ENCODE results near the gene ZNF853.
A peak's percentile ranks its signal among the peaks of the same experiment; 100 is the strongest.

Gene ZNF853

DNA sequence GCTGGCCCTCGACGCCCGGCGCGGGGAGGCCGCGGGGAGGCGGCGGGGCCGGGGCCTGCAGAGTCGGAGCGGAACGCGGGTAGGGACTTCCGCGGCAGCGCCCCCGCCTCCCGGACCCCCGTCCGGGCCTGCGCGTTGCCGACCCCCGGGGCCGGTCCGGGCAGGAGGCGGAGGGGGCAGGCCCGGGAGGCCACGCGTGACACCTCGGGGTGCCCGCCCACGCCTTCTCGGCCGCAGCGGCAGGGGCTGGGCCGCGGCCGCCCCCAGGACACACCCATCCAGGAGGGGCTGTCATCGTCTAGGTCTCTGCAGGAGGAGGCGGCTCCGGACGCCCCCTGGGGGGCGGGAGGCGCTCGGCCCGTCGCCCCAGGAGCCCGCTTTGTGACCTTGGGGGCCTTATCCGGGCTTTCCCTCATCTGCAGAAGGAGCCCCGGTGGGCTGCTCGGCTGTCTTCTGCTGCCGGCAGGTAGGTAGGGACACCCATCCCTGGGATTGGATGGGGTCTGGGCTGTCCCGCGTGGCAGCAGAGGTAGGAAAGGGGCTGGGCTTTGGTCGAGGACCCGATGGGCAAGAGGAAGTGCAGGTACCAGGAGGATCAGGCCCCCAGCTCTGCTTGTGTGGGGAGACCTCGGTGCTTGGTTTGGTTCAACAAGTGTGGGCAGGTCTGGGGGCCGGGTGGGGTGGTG lies 22.3 kb downstream of the ZNF853 start:
- peak; percentile 51 to 82 (median 70) for DNase-seq

DNA sequence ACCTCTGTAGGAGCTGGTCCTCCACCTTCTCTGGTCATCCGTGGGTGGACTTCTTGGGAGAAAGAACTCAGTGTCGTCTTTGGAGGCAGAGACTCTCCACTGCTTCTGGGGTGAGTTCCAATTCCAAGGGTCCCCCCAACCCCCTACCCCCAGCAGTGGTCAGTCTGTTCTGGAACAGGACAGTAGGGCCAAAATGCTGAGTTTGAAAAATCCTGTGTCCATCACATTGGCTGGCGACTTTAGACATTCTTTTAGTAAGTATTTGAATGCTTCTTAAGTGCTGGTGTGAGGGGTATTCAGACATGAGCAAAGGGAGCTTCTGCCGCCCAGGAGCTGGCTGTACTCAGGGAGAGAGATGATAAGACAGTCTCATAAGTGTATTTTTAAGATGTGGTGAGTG lies 23.6 kb downstream of the ZNF853 start:
- DNase-seq: no peak

DNA sequence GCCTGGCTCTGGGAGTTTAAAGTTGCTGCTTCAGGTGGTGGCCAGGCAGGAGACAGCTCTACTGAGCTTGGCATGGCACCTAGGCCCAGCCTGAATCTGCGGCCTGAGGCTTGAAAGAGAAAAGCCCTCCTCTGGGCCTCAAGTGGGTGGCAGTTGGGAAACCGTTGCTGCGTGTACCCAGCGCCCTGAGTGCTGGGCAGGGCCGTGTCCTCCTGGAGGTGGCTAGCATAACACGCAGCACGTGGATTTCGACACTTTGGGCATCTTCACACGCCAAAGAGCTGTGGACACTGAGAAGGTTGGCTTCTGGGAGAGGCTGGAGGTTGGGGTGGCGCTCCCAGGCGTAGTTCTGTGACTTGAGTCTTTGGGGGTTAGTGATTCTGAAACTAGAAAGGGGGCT lies 24.2 kb downstream of the ZNF853 start:
- DNase-seq: no peak

DNA sequence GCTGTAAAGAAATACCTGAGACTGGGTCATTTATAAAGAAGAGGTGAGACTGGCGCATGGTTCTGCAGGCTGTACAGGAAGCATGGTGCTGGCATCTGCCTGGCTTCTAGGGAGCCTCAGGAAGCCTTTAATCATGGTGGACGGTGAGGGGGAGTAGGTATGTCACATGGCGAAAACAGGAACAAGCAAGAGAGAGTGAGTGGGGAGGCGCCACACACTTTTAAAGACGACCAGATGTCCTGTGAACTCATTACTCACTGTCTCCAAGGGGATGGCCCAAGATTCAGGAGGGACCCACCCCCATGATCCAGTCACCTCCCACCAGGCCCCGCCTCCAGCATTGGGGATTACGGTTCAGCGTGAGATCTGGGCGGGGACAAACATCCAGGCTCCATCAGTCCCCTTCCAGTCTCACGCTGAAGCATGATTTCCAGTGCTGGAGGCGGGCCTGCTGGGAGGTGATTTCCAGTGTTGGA lies 24.9 kb downstream of the ZNF853 start:
- peak; percentile 27 to 60 (median 43) for DNase-seq

DNA sequence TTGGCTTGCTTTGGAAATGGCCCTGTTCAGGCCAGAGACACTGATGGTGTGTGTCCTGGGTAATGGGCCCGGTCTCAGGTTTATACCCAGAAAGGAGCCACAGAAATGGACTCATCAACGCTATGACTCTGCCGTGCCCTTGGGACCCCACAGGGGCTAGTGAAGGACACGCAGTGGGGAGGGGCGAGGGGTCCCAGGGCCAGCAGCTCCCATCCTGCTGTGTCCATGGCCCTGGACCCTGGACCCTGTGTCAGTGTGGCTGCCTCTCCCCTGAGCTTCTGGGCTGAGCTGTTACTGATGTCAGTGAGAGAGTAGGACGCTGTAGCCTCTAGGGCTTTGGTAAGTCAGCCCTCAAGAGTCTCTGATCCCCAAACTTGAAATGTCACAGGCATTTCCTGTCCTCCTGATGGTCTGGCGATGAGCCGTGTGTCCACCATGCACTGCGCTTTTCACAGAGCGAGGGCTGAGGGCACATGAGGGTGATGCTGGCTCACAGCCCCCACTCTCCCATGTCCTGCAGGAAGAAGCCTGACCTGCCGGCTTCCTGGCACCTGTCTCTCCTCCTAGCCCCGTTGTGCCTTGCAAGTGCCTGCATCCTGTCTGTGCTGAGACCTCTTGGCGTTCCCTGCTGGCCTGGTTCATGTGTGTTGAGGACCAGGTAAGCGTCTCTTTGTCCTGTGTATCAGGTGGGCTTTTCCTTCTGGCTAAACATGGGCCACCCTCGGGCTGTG lies 26.1 kb downstream of the ZNF853 start:
- no peak for DNase-seq

DNA sequence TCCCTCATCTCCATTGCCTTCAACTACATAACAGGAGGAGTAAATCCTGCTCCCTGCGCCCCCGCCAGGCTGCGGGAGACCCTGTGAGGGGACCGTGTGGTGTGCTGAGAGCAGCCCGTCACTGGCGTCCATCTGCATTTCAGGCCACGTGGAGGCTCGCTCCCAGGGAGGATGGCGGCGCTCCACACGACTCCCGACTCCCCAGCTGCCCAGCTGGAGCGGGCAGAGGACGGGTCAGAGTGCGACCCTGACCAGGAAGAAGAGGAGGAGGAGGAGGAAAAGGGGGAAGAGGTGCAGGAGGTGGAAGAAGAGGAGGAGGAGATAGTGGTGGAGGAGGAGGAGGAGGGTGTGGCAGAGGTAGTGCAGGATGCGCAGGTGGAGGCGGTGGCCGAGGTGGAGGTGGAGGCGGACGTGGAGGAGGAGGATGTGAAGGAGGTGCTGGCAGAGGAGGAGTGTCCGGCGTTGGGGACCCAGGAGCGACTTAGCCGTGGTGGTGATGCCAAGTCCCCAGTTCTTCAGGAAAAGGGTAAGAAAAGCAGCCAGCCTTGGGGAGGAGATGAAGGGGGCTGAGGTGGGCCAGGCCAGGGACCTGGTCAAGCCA lies 26.9 kb downstream of the ZNF853 start:
- no peak for DNase-seq

DNA sequence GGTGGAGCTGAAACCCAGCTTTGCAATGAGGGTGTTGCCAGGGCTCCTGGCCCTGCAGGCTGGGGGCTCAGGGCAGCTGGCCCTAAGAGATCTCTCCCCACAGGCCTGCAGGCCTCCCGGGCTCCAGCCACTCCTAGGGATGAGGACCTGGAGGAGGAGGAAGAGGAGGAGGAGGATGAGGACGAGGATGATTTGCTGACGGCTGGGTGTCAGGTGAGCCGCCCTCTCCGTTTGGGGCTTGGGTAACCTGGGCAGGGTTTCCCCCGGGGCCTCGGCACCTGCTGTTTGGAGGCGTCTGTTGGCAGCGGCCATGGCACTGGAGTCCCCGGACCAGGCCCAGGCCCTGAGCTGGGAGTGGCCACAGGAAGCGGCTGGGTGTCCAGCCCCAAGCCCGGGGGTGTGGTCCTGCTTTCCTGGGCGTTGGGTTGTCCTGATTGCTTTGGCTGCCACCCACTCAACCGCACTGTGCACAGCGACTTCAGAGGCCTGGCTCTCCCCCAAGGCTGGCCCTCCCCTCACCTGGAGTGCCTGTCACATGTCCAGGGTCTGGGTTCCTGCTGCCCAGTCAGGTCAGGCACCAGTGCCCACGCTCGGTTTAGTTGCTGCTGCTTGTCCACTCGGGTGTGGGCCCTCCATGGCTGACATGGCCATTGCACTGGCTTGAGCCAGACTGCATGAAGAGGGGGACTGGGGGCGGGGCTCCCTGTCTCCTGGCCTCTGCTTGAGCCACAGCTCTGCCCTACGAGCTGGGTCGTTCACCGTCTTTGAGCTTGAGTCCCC lies 27.6 kb downstream of the ZNF853 start:
- no peak for DNase-seq

DNA sequence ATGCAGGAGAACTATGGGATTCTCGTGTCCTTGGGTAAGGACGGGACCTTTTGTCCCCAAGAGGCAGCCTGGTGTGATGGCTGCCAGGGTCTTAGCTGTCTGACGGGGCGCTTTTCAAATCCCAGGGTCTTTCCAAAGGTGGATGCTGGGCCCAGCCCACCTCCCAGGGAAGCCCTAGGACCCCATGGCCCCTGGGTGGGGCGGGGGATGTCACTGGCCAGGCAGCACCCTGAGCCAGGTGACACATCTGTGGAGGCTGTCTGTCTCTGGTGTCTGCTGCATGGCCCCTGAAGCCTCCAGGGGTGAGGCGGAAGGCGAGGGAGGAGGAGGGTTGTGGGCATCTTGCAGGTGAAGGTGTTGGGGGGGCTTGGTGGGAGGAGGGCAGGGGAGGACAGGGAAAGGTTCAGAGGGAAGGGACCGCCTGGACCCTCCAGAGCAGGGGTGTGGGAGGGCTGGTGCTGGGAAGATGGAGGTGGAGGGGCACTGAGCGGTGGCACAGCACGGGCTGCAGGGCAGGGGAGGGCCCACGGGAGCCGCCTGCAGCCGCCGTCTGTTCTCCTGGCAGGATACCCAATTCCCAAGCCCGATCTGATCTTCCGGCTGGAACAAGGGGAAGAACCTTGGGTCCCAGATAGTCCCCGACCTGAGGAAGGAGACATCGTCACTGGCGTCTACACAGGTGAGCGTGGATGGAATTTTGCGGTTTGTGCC lies 28.7 kb downstream of the ZNF853 start:
- DNase-seq: no peak

DNA sequence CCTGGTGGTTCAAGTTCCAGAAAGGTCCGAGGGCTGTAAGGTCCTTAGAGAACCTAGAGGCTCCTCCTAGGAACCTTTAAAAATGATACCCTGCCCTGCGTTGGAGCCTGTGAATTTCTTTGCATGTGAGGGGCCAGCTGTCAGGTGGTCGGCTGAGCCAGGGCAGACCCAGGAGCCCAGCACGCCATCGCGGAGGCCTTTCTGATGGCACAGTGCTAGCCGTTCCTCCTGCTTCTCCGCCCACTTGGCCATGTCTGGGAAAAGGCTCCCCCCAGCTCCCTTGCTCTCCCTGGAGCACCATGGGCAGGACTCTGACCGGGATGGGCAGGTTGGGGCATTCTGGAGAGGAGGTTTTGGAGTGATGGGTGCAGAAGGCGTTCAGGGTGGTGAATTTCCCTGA lies 29.3 kb downstream of the ZNF853 start:
- no peak for DNase-seq

DNA sequence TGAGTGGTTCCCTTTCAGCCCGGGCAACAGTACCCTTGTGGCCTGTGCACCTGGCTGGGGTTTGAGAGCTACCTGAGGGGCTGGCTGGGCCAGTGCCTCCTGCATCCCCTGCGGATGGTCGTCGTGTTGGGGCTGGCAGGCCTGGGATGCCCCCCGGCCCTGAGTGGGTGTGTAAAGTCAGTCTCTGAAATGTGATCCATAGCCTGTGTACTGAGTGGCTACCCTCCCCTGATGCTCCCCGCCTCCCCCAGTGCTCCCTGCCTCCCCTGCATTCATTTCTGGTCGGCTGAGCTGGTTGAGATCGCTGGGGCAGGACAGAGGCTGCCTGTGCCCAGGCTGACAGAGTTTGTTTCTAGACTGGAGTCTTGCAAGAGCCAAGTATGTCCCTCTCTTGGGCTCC lies 31.1 kb downstream of the ZNF853 start:
- no peak for DNase-seq

DNA sequence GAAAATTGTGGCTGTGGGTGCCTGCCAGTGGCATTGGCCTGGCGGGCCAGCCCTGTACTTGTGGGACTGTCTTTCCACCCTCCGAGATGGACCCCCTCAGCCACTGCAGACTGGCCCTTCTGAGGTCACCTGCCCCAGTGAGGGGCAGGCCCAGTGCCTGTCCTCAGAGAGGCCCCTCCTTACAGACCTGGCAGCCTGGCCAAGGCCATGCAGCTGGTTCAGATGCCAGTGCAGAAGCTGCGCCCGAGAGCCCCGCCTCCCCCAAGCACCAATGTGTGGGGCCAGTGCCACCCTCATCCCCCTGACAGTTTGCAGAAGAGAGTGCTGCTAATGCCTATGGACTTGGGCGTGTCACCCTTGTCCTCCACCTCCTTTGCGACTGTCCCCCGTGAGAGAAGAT lies 31.7 kb downstream of the ZNF853 start:
- no peak for DNase-seq

DNA sequence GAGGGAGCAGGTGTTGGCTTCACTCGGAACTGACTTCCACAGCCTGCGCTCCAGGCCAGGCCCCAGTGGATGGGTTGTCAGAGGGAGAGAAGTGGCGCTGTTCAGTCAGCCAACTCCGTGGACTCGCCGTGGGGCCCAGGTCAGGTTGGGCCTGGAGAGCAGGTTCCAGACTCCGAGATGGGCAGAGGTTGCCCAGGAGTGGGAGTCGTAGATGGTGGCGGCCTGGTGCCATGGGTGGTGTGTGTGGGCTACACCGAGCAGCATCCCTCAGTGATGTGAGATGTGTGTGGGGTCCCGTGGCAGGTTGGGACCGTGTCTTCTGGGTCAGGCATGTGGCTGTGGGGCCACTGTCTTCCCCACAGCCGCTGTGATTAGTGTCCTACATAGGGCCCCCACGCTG lies 32.1 kb downstream of the ZNF853 start:
- DNase-seq: no peak

DNA sequence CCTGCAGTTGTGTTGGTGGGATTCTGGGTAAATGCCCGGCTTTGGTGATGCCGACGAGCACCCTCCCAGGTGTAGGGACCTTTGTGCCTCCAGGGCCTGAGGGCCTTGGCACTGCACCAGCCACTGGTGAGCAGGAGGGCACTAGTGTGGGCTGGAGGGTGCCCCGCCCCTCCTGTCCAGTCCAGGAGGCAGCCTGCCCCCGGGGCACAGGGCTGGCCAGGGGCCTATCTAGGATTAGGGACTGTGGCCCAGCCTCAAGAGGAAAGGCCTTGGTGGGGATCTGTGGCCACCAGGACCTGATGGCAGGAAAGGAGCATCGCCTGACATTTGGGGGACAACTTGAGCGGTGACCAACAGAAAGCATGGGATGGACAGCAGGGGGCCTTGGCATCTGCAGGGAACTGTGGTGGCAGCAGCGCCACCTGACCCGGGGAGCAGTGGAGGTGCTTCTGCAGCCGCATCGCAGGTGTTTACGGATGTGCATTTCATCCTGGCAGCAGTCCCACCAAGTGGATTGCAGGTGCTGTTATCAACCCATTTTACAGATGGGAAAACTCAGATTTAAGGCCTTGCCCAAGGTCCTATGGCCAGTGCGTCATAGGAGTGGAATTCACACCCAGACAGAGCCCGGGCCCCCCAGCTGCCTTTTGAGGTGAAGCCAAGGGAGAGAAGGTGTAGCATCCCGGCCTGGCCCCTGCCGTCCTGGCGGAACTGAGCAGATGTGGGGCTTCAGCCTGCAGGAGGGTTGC lies 32.8 kb downstream of the ZNF853 start:
- DNase-seq: no peak

DNA sequence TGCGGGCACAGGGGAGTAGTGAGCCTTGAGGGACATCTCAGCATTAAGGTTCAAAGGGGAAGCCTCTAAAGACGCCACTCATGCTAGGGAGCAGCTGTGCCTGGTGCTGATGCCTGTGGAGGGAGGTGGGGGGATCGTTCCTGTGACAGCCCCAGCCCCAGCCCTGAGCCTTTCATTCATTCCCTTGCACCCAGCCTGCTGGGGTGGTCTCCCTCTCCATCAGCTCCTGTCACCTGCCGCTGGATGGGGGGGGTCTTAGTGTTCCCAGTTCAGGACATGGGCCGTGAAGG lies 33.4 kb downstream of the ZNF853 start:
- no peak for DNase-seq

DNA sequence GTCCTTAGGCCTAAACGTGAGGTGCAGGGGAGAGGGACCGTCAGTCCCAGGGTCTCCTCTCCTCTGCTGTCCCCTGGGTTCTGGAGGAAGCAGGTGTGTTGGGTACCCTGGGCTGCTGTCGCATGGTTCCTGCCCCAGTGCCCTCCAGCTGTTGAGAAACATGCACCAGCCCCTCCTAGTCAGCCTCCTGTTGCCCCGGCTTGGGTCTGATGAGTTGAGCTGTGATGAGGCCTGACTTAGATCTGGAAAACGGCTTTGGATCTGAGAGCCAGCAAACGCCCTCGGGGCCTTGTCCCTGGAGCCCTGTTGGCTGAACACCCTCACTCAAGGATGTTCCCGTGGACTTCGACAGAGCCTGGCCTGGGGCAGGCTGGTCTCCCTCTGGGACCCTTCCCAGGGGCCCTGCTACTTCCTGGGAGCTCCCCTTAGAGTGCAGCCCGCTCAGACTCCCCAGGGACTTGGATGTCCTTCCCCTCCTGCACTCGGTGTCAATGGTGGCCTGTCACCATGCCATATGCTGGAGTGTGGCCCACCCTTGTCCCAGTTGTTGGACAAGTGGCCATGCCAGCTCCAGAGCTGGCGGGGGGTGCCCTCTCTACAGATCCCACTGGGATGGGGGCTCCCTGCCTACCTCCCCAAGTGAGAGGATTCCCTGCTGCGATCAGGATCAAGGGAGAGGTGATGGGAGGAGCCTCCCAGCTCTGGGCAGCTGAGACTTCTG lies 34.0 kb downstream of the ZNF853 start:
- no peak for DNase-seq

DNA sequence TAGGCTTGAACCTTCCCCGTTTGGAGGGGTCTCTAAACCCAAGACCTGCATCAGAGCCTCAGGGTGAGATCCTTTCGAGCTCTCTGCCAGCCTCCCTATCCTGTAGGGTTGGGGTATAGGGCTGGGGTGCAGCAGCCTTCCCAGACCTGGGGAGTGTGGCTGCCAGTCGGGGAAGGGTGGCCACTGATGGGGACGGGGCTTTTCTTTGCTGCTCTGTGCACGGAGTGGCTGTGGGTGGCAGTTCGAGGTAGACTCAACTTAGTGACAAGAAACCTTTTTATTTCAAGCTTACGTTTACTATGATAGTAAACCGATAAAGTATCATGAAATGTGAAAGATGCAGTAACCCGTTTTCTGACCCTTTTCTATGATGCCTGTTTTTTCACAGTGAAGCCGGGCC lies 34.7 kb downstream of the ZNF853 start:
- DNase-seq: no peak

DNA sequence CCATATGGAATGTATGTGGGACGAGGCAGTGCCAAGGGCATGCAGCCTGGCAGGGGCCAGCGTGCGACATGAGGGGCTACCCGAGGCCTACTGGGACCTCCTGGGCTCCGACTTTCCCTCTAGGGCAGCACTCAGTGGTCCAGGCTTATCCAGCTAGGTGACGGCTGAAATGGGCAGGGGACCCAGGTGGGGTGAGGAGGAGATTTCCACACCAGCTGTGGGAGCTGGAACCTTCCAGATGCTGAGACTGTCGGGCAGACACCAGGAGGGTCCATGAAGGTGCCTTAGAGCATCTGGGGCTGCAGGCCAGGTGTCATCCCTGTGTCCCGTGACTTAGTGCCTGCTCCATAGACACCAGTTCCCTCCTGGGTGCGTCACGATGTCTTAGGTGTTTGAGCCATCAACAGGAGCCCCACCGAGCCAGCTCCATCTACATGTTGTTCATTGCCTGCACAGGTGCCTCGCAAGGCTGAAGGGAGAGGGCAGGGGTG lies 35.2 kb downstream of the ZNF853 start:
- no peak for DNase-seq

DNA sequence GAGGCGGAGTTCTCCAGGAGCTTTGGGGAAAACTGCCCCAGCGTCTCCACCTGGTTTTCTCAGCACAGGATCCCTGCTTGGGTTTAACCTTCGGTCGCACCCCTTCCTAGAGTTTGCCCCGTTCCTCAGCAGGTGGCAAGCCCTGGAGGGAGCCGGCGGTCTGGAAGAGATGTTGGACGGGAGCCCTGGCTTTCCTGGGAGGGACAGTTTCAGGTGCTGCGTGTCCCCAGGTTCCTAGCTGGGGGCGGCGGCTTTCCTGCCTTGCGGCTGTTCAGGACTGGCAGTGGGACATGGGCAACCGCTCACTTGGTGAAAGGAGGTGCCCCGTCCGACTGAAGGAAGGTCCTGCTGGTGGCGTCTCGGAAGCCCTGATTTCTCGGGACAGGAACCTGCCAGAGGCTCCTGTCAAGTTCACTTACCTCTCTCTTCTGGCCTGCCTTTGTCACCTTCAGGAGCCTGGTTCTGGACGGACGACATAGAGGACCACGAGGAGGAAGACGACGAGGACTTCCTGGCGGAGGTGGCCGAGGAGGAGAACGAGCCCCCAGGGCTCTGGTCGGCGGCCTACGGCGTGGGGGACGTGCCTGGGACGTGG lies 36.5 kb downstream of the ZNF853 start:
- DNase-seq: no peak

DNA sequence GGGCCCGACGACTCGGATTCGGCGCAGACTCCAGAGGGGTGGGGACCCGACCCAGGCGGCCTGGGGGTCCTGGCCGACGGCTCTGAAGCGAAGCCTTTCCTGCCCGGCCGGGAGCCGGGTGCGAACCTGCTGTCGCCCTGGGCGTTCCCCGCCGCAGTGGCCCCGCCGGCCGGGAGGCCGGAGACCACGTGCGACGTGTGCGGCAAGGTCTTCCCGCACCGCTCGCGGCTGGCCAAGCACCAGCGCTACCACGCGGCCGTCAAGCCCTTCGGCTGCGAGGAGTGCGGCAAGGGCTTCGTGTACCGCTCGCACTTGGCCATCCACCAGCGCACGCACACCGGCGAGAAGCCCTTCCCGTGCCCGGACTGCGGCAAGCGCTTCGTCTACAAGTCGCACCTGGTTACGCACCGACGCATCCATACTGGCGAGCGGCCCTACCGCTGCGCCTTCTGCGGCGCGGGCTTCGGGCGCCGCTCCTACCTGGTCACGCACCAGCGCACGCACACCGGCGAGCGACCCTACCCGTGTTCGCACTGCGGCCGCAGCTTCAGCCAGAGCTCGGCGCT lies 37.1 kb downstream of the ZNF853 start:
- DNase-seq: no peak

All from suppressor macrophage (primary cell).